Stimulated activated CD4-positive, alpha-beta T cell treated with anti-CD3 and anti-CD28 coated beads, TNF-alpha, amount 100 ng/mL, for 48 hours (primary cell): ENCODE measurements around the gene SLC25A21.
"Not testable (repeated sequence)": the region's sequence is repeated elsewhere in the genome, so short reads cannot be mapped to it uniquely, and the experiment has no call there.

Source experiments
- DNase-seq, 3 donors: peaks; one replicate each; pipeline ENCODE4 v3.0.0-alpha.2; 2020; ENCODE audit warnings: low read depth in 3 of 3

Gene SLC25A21

DNA sequence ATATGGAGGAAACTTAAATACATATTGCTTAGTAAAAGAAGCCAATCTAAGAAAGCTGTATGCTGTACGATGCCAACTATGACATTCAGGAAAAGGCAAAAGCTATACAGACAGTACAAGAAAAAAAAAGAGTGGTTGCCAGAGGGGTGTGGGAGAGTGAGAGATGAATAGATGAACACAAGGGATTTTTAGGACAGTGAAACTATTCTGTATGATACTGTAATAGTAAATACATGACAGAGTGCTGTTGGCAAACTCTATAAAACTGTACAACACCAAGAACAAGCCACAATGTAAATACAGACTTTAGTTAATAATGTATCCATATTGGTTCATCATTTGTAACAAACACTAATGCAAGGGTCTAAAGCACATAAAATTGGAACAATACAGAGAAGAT lies 14.5 kb upstream of the SLC25A21 start:
- no peak for DNase-seq

DNA sequence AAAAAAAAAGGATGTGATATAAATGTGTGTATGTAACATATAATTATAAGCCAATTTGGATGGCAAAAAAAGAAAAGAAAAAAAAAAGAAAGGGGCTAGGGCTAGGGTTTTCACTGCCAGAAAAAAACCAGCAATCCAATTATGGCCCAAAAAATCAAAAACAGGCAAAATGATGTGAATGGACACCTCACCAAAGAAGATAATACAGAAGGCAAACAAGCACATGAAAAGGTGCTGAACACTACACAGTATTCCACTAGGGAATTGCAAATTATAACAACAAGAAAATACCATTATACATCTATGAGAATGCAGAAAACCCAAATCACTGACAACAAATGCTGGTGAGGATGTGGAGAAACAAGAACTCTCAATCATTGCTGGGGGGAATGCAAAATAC lies 13.3 kb upstream of the SLC25A21 start:
- DNase-seq, result no peak

DNA sequence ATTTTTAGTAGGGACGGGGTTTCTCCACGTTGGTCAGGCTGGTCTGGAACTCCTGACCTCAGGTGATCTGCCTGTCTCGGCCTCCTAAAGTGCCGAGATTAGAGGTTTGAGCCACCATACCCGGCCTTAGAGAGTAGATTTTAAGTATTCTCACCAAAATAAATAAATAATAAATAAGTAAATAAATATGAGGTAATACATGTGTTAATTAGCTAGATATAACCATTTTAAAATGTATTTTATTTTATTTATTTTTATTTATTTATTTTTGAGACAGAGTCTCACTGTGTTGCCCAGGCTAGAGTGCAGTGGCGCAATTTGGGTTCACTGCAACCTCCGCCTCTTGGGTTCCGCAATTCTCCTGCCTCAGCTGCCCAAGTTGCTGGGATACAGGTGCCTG lies 12.1 kb upstream of the SLC25A21 start:
- not testable (repeated sequence) for DNase-seq

GRCh38 chr14:37181441-37181840 lies 9.0 kb upstream of the SLC25A21 start:
- DNase-seq, result no peak

DNA sequence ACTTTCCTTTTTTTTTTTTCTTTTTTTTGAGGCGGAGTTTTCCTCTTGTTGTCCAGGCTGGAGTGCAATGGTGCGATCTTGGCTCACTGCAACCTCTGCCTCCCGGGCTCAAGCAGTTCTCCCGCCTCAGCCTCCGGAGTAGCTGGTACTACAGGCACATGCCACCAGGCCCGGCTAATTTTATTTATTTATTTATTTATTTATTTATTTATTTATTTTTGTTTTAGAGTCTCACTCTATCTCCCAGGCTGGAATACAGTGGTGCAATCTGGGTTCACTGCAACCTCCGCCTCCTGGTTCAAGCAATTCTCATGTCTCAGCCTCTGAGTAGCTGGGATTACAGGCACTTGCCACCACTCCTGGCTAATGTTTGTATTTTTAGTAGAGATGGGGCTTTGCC lies 8.5 kb upstream of the SLC25A21 start:
- not testable (repeated sequence) for DNase-seq

DNA sequence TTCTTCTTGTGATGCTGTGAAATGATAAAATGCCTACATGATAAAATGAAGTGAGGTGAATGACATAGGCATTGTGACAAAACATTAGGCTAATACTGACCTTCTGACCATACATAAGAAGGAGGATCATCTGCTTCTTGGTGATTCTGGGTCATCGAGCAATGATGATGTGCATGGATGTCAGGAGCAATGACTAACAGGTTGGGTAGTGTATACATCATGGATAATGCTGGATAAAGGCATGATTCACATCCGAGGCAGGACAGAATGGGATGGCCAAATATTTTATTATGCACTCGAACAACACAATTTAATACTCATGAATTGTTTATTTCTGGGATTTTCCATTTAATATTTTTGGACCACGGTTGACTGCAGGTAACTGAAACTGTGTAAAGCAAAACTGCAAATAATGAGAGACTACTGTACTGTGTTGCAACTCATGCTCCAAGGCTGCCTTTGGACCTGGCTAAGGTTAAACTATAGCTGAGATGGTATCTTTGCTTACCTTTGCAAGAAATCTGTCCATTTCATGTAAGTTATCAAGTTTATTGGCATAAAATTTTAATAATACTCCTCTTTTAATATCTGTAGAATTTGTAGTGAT lies 7.6 kb upstream of the SLC25A21 start:
- no peak for DNase-seq

GRCh38 chr14:37172936-37173614 lies 669 bp upstream of the SLC25A21 start:
- DNase-seq, result no peak

GRCh38 chr14:37171678-37172023 lies 755 bp downstream of the SLC25A21 start:
- DNase-seq, result no peak

DNA sequence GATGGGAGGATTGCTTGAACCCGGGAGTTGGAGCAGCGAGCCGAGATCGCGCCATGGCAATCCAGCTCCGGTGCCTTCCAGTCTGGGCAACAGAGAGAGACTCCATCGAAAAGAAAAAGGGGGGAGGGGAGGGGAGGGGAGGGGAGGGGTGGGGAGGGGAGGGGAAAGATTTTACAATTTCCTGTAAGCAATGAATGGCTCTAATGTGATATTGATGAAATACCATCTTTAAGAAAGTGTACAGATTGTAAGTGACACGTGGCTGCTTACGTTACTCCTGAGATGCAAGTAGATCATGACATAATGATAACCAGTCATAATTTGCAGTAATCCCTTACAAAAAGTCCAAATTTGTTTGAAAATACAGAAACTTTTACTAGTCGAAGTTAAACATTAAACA lies 1.4 kb downstream of the SLC25A21 start:
- DNase-seq, result no peak

- no peak for DNase-seq
Observed at GRCh38 chr14:37170237-37170636, 2.2 kb downstream of the SLC25A21 start.

GRCh38 chr14:37168721-37169120 lies 3.7 kb downstream of the SLC25A21 start:
- no peak for DNase-seq

- no peak for DNase-seq
Observed at GRCh38 chr14:37167151-37168047, 5.0 kb downstream of the SLC25A21 start.

GRCh38 chr14:37165794-37166193 lies 6.6 kb downstream of the SLC25A21 start:
- no peak for DNase-seq

DNA sequence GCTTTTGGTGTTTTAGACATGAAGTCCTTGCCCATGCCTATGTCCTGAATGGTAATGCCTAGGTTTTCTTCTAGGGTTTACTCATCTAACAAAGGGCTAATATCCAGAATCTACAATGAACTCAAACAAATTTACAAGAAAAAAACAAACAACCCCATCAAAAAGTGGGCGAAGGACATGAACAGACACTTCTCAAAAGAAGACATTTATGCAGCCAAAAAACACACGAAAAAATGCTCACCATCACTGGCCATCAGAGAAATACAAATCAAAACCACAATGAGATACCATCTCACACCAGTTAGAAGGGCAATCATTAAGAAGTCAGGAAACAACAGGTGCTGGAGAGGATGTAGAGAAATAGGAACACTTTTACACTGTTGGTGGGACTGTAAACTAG lies 10.1 kb downstream of the SLC25A21 start:
- DNase-seq, result not testable (repeated sequence)

GRCh38 chr14:37157987-37158386 lies 14.4 kb downstream of the SLC25A21 start:
- no peak for DNase-seq

GRCh38 chr14:37153483-37153882 lies 18.9 kb downstream of the SLC25A21 start:
- no peak for DNase-seq

GRCh38 chr14:37153005-37153404 lies 19.4 kb downstream of the SLC25A21 start:
- no peak for DNase-seq

DNA sequence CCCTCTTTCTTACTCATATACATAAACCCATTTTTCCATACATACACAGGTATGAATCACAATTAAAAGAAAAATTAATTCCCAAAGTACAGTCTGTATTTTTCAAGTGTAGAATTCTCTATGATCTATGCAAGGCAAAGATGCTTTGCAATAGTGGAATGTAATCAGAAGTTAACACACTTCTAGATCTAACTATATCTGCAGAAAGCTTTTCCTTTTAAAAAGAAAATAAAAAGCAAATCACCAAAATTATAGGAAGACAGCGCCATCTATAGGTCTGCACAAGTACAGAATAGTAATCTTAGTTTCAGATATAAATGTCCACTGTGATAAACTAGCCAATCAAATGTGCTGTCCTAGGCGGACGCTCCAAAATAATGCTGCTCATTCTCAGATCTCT lies 22.0 kb downstream of the SLC25A21 start:
- no peak for DNase-seq

DNA sequence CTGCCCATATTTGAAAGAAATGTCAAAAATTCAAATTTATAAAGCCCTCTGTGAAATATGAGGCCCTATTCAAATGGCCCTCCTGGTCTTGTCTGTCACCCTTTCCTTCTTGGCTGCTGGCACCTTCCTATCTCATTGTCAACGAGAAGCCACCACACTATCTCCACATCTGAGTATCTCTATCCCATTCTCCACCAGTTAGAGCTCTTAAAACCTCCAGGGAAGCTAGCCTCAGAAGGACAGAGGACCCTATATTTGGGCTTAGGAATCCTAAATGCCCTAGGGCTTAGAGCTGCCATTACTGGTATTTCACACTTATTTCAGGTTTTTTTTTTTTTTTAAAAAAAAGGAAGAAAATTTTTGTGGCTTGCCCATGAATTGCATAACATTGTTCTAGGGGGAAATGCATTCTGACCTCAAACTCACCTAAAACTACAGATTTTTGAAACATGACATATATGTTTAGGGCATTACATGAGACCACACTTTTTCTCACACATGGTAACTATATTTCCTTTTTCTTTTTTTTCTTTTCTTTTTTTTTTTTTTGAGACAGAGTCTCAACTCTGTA lies 25.0 kb downstream of the SLC25A21 start:
- DNase-seq, result no peak

DNA sequence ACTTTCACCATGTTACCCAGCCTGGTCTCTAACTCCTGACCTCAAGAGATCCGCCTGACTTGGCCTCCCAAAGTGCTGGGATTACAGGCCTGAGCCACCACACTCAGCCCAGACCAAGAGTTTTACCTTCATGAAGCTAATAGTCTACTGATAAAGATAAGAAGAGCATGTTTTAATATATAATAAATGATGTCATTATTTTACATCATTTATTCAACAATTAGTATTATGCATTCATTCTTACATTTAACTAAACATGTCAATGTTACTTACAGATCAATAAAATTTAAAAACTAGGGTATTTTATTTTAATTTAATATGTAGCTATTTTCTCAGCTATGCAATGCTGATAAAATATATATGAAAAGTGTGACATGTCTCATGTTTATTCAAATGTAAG lies 26.0 kb downstream of the SLC25A21 start:
- not testable (repeated sequence) for DNase-seq

DNA sequence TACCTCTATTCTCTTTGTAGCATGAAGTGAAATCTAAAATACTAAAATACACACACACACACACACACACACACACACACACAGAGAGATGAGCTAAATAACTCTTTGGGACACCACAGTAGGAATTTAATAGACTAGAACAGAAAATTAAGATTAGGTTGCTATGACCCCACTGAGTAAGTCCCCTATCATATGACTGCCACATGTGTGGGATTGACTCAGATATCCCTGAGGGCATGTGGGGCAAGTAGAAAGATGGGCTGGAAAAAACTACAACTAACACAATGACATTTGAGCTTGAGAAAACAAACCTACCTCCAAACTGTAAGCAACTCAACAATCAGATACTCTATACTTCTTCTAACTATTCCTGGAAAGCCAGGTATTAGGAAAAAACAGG lies 27.0 kb downstream of the SLC25A21 start:
- DNase-seq, result no peak

GRCh38 chr14:37144729-37145363 lies 27.6 kb downstream of the SLC25A21 start:
- DNase-seq, result no peak
